Heart left ventricle (tissue), 13 donors: ENCODE measurements around the gene COL23A1.

Source experiments
- CTCF ChIP-seq, 12 donors: fragments of 200-600 bp; sonication (generic) in 4 of 12; IDR thresholded peaks; one replicate each; pipeline versions ENCODE4 v1.5.0 to v1.8.0; 2018 to 2022; ENCODE audit warnings: antibody characterized with exemption in 12 of 12, mild to moderate bottlenecking in 5 of 12
- POLR2A ChIP-seq, 2 donors: fragments of 450-650 bp; IDR thresholded peaks; one replicate each; pipeline ENCODE4 v1.6.1; 2017; ENCODE audit warnings: antibody characterized with exemption in 2 of 2, mild to moderate bottlenecking in 2 of 2, moderate library complexity in 2 of 2
- donor health status: ischemic (EF 13 %, LVEDD 7.1; RV severe dilation, severe dysfunction).
- donor health status: DM: no; HTN: yes; CAD: no.
- donor health status: DM: no; HTN: no; CAD: no.
- donor health status: ischemic (EF 25% LVEDD 6.9; RV normal size, moderate dysfunction).
- donor health status: ischemic (EF 25% LVEDD 5.7; RV mildly dilated, moderate dysfunction).
- donor health status: ischemic (EF 35%, LVEDD 5.7; RV mildly dilated, moderate dysfunction).
- donor health status: nonischemic (EF 11% LVEDD 7.7; RV severe dilation, severe dysfunction).
- donor health status: DM: yes; HTN: yes; CAD: no.
- donor health status: PGD.
- donor health status: ischemic (EF 29% LVEDD 5.4; RV normal size, mild dysfunction).
- donor health status: nonischemic (EF 23%, LVEDD 6.1; RV moderate dilation, normal function).

DNA sequence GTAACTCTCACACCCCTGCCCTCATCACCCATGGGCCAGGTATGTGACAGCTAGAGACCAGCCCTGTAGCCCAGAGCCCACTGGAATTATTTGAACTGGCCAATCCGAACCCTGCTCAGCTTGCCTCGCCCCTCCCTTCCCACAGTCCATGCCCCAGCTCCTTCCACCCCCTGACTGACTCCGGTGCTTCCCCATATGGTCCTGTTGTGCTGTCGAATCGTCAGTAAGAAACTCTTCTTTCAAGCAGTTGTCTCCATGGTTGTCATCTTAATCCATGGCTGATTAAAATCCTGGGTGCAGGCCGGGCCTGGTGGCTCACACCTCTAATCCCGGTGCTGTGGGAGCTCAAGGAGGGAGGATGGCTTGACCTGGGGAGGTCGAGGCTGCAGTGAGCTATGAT lies 118.5 kb downstream of the COL23A1 start:
- TF ChIP-seq CTCF (IDR thresholded peaks at IDR 0.05) (no peak), POLR2A (IDR thresholded peaks at IDR 0.05) (no peak)
